Caco-2 (cell line): ENCODE measurements around the gene FNDC3A. TPM values are rescaled to one million over a fixed set of nuclear protein-coding genes. Genes with fewer than 3 reads are reported as not detected.

Experiments used
- BruUV-seq: library from RNA; stranded (reverse); fragments of 400-500 nt; replicated peaks from 2 replicates; lab custom pipeline; 2021; lab: Mats Ljungman, UMichigan
- CTCF ChIA-PET: fragments of 300-600 bp; sonication (Branson Sonifier 250); formaldehyde crosslinking; loops from one replicate; lab custom pipeline; 2022; ENCODE audit warnings: antibody characterized with exemption; lab: Charles Lee
- POLR2A ChIA-PET: fragments of 300-600 bp; sonication (Branson Sonifier 250); formaldehyde crosslinking; loops from one replicate; lab custom pipeline; 2022; ENCODE audit warnings: antibody characterized with exemption; lab: Charles Lee
- DNase-seq, 2 experiments: peaks; one replicate each; pipeline versions ENCODE4 v3.0.0 to v3.0.0-alpha.2; 2020 to 2022
- H3K27me3 ChIP-seq: replicated peaks from 2 replicates; pipeline ENCODE4 v1.6.0; 2011; ENCODE audit warnings: low read length; ENCODE audit not compliant: control insufficient read depth, insufficient read depth
- H3K36me3 ChIP-seq: 2 replicates; pipeline ENCODE4 v1.5.1; 2011; ENCODE audit warnings: low read length; ENCODE audit not compliant: control insufficient read depth, insufficient read depth
- H3K4me1 ChIP-seq: fragments of 250-450 bp; sonication (Bioruptor Pico); 2 replicates; pipeline ENCODE4 v1.5.1; 2020; ENCODE audit warnings: mild to moderate bottlenecking
- H3K4me3 ChIP-seq: 2 replicates; pipeline ENCODE4 v1.5.1; 2011; ENCODE audit warnings: low read depth, mild to moderate bottlenecking, control low read depth, low read length
- H3K9me3 ChIP-seq: fragments of 250-450 bp; sonication (Bioruptor Pico); 2 replicates; pipeline ENCODE4 v1.5.1; 2020; ENCODE audit warnings: mild to moderate bottlenecking, moderate library complexity
- H3K27ac Mint-ChIP-seq: one replicate; pipeline ENCODE4 v1.8.0; 2022; ENCODE audit warnings: mixed read lengths; ENCODE audit not compliant: unreplicated experiment
- H3K27me3 Mint-ChIP-seq: one replicate; pipeline ENCODE4 v1.8.0; 2022; ENCODE audit warnings: mixed read lengths; ENCODE audit not compliant: insufficient read depth, unreplicated experiment
- H3K36me3 Mint-ChIP-seq: one replicate; pipeline ENCODE4 v1.8.0; 2022; ENCODE audit warnings: mild to moderate bottlenecking, mixed read lengths; ENCODE audit not compliant: insufficient read depth, unreplicated experiment
- H3K4me1 Mint-ChIP-seq: one replicate; pipeline ENCODE4 v1.8.0; 2022; ENCODE audit warnings: low read depth, mixed read lengths; ENCODE audit not compliant: unreplicated experiment
- H3K4me3 Mint-ChIP-seq: one replicate; pipeline ENCODE4 v1.8.0; 2022; ENCODE audit warnings: mild to moderate bottlenecking, moderate library complexity, mixed read lengths; ENCODE audit not compliant: unreplicated experiment
- H3K9me3 Mint-ChIP-seq: one replicate; pipeline ENCODE4 v1.8.0; 2022; ENCODE audit warnings: mixed read lengths; ENCODE audit not compliant: unreplicated experiment
- CTCF ChIP-seq, 2 experiments: fragments of 200-600 bp in 1 of 2; IDR thresholded peaks; 1 replicate in 1 of 2; 2 replicates in 1 of 2; pipeline versions ENCODE4 v1.5.1 to v1.8.0; 2011 to 2022; ENCODE audit warnings: antibody characterized with exemption in 1 of 2, control low read depth in 1 of 2, inconsistent platforms in 1 of 2, low read depth in 1 of 2, low read length in 1 of 2, mild to moderate bottlenecking in 1 of 2, moderate library complexity in 1 of 2; ENCODE audit not compliant: insufficient read depth in 1 of 2, severe bottlenecking in 1 of 2, unreplicated experiment in 1 of 2
- intact Hi-C: fragments of 100-400 bp; cut with micrococcal nuclease; formaldehyde crosslinking; loops from one replicate; pipeline ENCODE4 v1.10.0; 2022; ENCODE audit not compliant: unreplicated experiment
- total RNA-seq: library from RNA; stranded (reverse); gene quantifications from 2 replicates; pipeline ENCODE4 v1.2.3, GENCODE V29; 2022

The FNDC3A gene
- total RNA-seq, 1 experiment from 2014 or later = 32.5 TPM

GRCh38 chr13:49071341-49071937 lies 95.7 kb downstream of the FNDC3A start:
- Mint-ChIP-seq H3K4me1 (peaks cover 7% of the 10 kb centered on the region), H3K36me3 (no peaks in the 10 kb centered on the region), H3K4me3 (no peak overlapping the region), H3K27me3 (no peaks in the 10 kb centered on the region), H3K27ac (no peak overlapping the region), H3K9me3 (peaks cover 8% of the 10 kb centered on the region)
- Histone ChIP-seq H3K36me3 (no peaks in the 10 kb centered on the region), H3K4me3 (no peak overlapping the region), H3K27me3 (no peaks in the 10 kb centered on the region), H3K9me3 (no peaks in the 10 kb centered on the region), H3K4me1 (no peaks in the 10 kb centered on the region)
- ChIA-PET CTCF (interaction anchor here (0.6 kb wide), 1 partner anchor 87 kb away, joined by 3 read pairs; no protein-coding TSS in a partner anchor), POLR2A (no interaction called here)
- DNase-seq = no peak
- BruUV-seq = no TSS peak
- no peak for TF ChIP-seq CTCF (IDR thresholded peaks at IDR 0.05; ENCODE audit: insufficient read depth in 1 of 2, low read depth in 1 of 2, low read length in 1 of 2, severe bottlenecking in 1 of 2, unreplicated experiment in 1 of 2)
- intact Hi-C loops = no loop called here

GRCh38 chr13:49082653-49083536 lies 107.2 kb downstream of the FNDC3A start:
- H3K36me3 Mint-ChIP-seq = no peaks in the 10 kb centered on the region
- H3K27ac Mint-ChIP-seq = no peak overlapping the region
- CTCF ChIA-PET = no interaction called here

More at GRCh38 chr13:49082653-49083536, 107.2 kb downstream of the FNDC3A start:
- TF ChIP-seq CTCF (IDR thresholded peaks at IDR 0.05; ENCODE audit: insufficient read depth in 1 of 2, low read depth in 1 of 2, low read length in 1 of 2, severe bottlenecking in 1 of 2, unreplicated experiment in 1 of 2) = no peak
- H3K4me3 Mint-ChIP-seq = no peak overlapping the region
- no TSS peak for BruUV-seq
- no peak overlapping the region for H3K4me3 ChIP-seq
- H3K4me1 ChIP-seq = no peaks in the 10 kb centered on the region
- no peaks in the 10 kb centered on the region for H3K9me3 ChIP-seq
- no peak for DNase-seq
- no peaks in the 10 kb centered on the region for H3K27me3 ChIP-seq
- POLR2A ChIA-PET = no interaction called here
- H3K27me3 Mint-ChIP-seq = no peaks in the 10 kb centered on the region
- H3K9me3 Mint-ChIP-seq = no peaks in the 10 kb centered on the region
- intact Hi-C loops = no loop called here
- no peaks in the 10 kb centered on the region for H3K4me1 Mint-ChIP-seq
- H3K36me3 ChIP-seq = no peaks in the 10 kb centered on the region
